Stimulated activated CD8-positive, alpha-beta memory T cell treated with anti-CD3 and anti-CD28 coated beads, Interleukin-4, amount 100 ng/mL, for 4 hours (primary cell): ENCODE results near the gene TSPOAP1.
"Not testable (repeated sequence)": the region's sequence is repeated elsewhere in the genome, so short reads cannot be mapped to it uniquely, and the experiment has no call there.

Source experiments
- DNase-seq, 2 donors: peaks; one replicate each; pipeline ENCODE4 v3.0.0-alpha.2; 2020; ENCODE audit warnings: low read depth in 2 of 2, low spot score in 1 of 2

Gene TSPOAP1

DNA sequence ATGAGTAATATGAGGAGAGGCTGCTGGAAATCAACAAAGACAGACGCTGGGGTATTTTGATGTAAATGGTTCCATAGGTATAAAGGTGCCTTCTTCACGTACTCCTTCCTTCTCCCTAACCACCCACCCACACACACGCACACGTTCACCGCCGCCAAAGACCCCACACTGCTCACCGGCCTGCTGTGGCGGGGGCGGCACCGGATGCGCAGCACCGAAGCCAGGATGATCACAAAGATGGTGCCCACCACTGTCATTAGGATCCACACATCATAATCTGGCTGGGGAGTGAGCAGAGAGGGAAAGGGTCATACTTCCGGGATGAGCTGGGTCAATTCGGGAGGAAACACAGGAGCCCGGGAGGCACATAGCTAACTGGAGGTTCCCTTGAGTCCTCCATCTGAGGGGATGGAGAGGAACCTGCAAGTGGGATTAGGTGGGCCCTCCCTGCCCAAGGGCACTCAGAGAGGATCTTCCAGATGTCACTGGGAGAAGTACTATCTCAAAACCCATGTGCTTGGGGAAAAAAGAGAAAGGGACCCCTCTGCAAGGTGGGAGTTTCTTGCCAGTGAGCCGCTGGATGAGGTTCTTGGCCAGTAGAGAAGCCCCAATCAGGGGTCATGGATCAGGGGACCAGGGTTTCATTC, 33.9 kb upstream of the TSPOAP1 start:
- DNase-seq = no peak

GRCh38 chr17:58360296-58361063, 31.9 kb upstream of the TSPOAP1 start:
- no peak for DNase-seq

- DNase-seq = no peak
Measured at GRCh38 chr17:58358408-58359172, 30.0 kb upstream of the TSPOAP1 start.

DNA sequence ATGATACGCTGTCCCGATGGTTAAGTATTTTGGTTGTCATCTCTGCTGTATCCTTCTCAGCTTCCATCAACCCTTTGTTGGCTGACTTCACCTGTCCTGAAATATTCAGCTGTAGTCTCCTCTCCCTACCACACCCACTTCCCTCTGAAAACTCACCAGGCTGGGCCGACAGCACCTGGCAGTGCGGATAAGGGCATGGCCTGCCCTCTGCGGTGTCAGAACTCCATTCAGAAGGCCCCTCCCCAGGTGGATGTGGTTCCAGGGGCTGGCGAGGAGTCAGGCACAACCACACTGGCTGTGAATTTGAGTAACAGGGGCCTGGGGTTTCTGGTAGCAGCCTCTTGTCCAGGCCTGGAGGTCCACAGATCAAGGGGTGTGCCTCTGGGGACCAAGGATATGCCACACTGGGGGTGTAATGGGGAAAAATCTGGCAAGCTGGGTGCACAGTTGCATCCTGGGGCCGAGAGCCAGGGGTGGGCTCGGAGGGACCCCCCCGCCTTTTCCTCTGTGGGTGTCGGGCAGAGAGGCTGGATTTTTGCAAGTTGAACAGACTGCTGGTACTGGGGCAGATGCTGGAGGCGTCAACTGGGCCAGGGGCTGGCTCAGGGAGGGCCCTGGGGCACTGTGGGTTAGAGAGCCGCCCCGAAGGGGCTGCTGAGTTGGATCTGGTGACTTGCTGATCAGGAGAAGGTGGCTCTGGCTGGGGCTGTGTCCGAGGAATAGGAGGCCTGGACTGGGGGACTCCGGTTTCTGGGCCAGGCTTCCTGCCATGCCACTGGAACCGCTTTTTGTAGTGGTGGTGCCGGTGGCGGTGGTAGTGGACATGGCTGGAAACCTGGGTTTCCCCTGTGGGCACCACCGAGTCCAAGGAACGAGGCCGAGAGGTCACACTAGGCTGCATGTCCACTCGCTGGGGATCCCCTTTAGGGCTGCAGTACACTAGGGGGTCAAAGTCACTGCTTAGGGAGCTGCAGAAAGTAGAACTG, 29.0 kb upstream of the TSPOAP1 start:
- no peak for DNase-seq

- no peak for DNase-seq
Measured at GRCh38 chr17:58356231-58356630, 27.6 kb upstream of the TSPOAP1 start.

DNA sequence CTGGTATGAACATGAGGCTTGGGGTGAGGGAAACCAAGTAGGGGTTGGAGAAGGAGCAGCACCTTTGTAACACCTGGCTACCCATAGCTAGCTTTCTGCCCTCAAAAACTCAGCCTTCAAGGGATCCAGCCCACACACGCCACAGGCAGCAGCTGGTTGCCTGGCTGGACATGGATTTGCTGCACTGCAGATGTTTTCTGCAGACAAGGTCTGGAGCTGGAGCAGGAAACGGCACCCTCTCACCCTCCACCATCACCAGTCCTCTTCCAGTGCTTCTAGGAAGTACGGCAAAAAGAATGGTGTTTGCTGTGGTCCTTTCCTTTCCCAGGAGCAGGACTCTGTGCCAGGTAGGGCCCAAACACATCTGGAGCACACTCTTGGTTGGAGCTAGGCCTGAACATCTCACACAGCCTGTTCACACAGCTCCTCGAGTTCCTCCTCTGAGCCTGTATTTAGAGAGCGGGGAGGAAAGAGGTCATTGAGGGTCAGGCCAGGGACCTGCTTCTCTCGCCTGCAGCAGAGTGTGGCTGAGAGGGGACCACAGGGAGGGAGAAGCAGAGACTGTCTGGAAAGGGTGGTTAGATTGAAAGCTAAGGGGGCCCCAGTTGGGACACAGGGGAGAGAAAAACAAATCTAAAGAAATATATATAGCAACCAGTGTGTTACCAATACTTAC, 26.1 kb upstream of the TSPOAP1 start:
- DNase-seq = no peak

- no peak for DNase-seq
Measured at GRCh38 chr17:58353389-58353825, 24.8 kb upstream of the TSPOAP1 start.

DNA sequence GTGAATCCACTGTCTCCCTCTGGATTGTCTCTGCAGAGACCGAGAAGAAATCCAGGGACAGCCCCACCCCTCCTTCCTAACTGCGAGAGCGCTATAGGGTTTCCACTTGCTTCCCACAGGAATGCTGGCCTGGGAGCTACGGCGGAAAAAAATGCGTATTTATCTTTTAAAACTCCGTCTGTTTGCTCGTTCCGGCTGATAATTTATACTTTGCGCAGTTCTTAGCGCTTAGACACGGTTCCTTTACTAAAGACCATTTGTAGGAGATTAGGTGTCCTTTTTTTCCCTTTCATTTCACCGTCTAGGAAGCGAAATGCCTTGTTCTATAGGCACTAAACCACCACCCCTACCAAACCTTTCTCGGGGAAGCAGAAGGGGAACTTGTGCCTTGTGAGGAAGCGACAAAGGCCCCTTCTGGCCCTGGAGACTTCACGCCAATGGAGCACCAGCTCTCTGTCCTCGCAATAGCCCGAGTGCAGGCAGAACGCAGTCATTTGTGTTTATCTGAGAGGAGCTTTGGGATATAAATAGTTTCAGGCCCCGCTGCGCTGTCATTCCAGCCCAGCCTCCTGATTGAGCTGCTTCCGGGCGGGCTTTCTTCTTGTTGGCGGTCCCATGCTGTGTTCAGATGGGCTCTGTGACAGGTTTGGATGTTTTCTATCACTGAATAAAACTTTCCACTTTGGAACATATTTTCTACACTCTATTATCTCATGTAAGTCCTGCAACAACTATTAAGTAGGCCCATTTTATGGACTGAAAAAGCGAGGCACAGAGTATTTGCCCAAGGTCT, 24.2 kb upstream of the TSPOAP1 start:
- no peak for DNase-seq

GRCh38 chr17:58351831-58352595, 23.4 kb upstream of the TSPOAP1 start, which contains the start of gene SUPT4H1:
SUPT4H1 (minus strand) TSS chr17:58352201; CDS start chr17:58352135, 66 bp downstream.
- DNase-seq = peak; percentile 72 to 87

GRCh38 chr17:58351182-58351581, 22.6 kb upstream of the TSPOAP1 start:
- DNase-seq = no peak

- DNase-seq = no peak
Measured at GRCh38 chr17:58348038-58348437, 19.4 kb upstream of the TSPOAP1 start.

DNA sequence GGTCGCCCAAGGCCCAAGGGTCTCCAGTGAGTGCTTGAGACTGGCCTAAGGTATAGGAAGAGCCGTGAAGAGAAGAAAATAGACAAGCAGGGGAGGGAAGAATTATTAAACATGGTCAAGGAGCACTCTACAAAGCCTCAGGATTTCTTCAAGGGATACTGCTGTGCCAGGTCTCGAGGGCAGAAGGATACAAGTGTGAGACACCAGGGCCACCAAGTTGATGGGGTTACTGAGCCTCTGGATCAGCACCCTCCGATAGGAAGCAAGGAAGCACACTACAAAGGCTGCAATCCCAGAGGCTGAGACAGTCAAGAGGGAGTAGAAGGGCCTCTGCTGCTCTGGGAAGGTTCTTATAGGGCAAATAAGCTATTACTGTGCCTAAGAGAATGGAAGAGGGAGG, 16.9 kb upstream of the TSPOAP1 start:
- no peak for DNase-seq

- no peak for DNase-seq
Measured at GRCh38 chr17:58344791-58345157, 16.2 kb upstream of the TSPOAP1 start.

DNA sequence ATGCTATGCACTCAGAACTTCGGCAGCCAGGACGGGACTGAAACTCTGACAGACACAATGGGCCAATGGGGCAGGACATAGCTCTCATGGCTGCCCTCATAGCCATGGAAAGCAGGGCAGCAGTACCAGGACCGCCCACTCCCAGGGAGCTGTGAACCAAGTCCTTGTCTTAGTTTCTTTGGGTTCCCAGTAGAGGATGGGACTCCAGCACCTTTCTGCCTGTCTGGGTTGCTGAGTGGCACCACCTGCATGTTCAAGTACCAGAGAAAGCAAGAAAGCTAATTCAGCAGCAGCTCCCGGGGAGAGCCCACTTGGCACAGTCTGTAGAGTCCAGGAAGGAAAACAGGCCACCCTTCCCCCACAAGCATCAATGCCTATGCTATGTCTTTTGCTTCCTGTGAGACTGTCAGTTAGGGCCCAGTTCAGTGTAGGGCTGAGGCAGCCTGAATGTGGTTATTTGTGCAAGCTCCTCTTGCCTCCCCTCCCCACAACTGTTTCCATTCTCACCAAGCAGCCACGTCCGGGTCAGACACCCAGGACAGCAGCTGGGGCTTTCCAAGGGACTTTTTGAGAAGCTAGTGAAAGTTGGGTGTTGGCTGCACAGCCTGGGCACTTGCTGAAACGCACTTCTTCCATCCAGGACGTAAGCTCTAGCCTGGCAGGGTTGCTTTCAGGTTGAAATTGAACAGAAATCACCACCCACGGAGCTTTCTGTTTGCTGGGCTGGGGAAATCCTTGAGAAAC, 15.6 kb upstream of the TSPOAP1 start:
- peak; percentile 71 to 88 for DNase-seq

GRCh38 chr17:58343131-58343530, 14.5 kb upstream of the TSPOAP1 start:
- no peak for DNase-seq

GRCh38 chr17:58341861-58342475, 13.4 kb upstream of the TSPOAP1 start:
- DNase-seq = no peak

GRCh38 chr17:58341136-58341860, 12.7 kb upstream of the TSPOAP1 start:
- not testable (repeated sequence) for DNase-seq
